Muscle layer of duodenum (tissue), 2 donors: ENCODE results near the gene RFX7.
A peak's percentile ranks its signal among the peaks of the same experiment; 100 is the strongest.
"Not testable (repeated sequence)": the region's sequence is repeated elsewhere in the genome, so short reads cannot be mapped to it uniquely, and the experiment has no call there.

Experiments used
- H3K27ac ChIP-seq: one replicate; pipeline ENCODE4 v1.7.0; 2013; ENCODE audit warnings: mild to moderate bottlenecking, low read length
- H3K27me3 ChIP-seq: one replicate; pipeline ENCODE4 v1.7.0; 2013; ENCODE audit warnings: low read depth, mild to moderate bottlenecking, control low read depth, low read length
- H3K36me3 ChIP-seq, 2 donors: one replicate each; pipeline ENCODE4 v1.7.0; 2013; ENCODE audit warnings: low read length in 2 of 2, control low read depth in 1 of 2, mild to moderate bottlenecking in 1 of 2; ENCODE audit not compliant: insufficient read depth in 2 of 2, control insufficient read depth in 1 of 2
- H3K4me1 ChIP-seq, 2 donors: one replicate each; pipeline ENCODE4 v1.7.0; 2013; ENCODE audit warnings: low read length in 2 of 2, mild to moderate bottlenecking in 2 of 2, control low read depth in 1 of 2, moderate library complexity in 1 of 2; ENCODE audit not compliant: insufficient read depth in 2 of 2, control insufficient read depth in 1 of 2
- H3K4me3 ChIP-seq, 2 donors: one replicate each; pipeline ENCODE4 v1.7.0; 2013; ENCODE audit warnings: low read length in 2 of 2, low read depth in 1 of 2, mild to moderate bottlenecking in 1 of 2
- H3K9me3 ChIP-seq, 2 donors: one replicate each; pipeline ENCODE4 v1.7.0; 2013; ENCODE audit warnings: low read length in 2 of 2, control low read depth in 1 of 2, mild to moderate bottlenecking in 1 of 2; ENCODE audit not compliant: control insufficient read depth in 1 of 2
- donor health status: healthy.

RFX7 gene

GRCh38 chr15:56243163-56244037, at the start of gene RFX7:
TSS of gene RFX7 (minus strand) at chr15:56243879. CDS start at chr15:56243285, 594 bp downstream.
- H3K27ac ChIP-seq, result peak within 1 kb of the TSS; percentile 61
- H3K9me3 ChIP-seq, result no peaks in the 10 kb centered on the region
- no peaks in the 10 kb centered on the region for H3K27me3 ChIP-seq
- peaks cover 13 to 25% of the 10 kb centered on the region in 2 donors for H3K4me1 ChIP-seq
- no peaks in the 10 kb centered on the region for H3K36me3 ChIP-seq
- peak within 1 kb of the TSS; percentile 74 to 78 for H3K4me3 ChIP-seq

GRCh38 chr15:56292546-56293316, 49.1 kb upstream of the RFX7 start:
- Histone ChIP-seq H3K27me3 (no peaks in the 10 kb centered on the region), H3K36me3 (no peaks in the 10 kb centered on the region), H3K4me1 (no peaks in the 10 kb centered on the region), H3K27ac (no peak overlapping the region), H3K4me3 (no peak overlapping the region), H3K9me3 (peaks cover 0 to 15% of the 10 kb centered on the region in 2 donors)

- Histone ChIP-seq H3K4me3 (no peak overlapping the region), H3K4me1 (no peaks in the 10 kb centered on the region), H3K9me3 (peaks cover 0 to 15% of the 10 kb centered on the region in 2 donors), H3K36me3 (no peaks in the 10 kb centered on the region), H3K27me3 (no peaks in the 10 kb centered on the region), H3K27ac (no peak overlapping the region)
Observed at GRCh38 chr15:56291741-56292140, 48.1 kb upstream of the RFX7 start.

GRCh38 chr15:56286213-56286612, 42.5 kb upstream of the RFX7 start:
- Histone ChIP-seq H3K4me1 (no peaks in the 10 kb centered on the region), H3K4me3 (no peak overlapping the region), H3K9me3 (peaks cover 0 to 15% of the 10 kb centered on the region in 2 donors)

GRCh38 chr15:56281145-56281544, 37.5 kb upstream of the RFX7 start:
- Histone ChIP-seq H3K4me1 (no peaks in the 10 kb centered on the region), H3K4me3 (no peak overlapping the region), H3K27ac (no peak overlapping the region), H3K9me3 (no peaks in the 10 kb centered on the region), H3K27me3 (no peaks in the 10 kb centered on the region), H3K36me3 (no peaks in the 10 kb centered on the region)

More at GRCh38 chr15:56286213-56286612, 42.5 kb upstream of the RFX7 start:
- Histone ChIP-seq H3K36me3 (no peaks in the 10 kb centered on the region), H3K27me3 (no peaks in the 10 kb centered on the region), H3K27ac (no peak overlapping the region)

- Histone ChIP-seq H3K9me3 (peaks cover 0 to 8% of the 10 kb centered on the region in 2 donors), H3K4me3 (no peak overlapping the region), H3K27me3 (no peaks in the 10 kb centered on the region), H3K27ac (no peak overlapping the region), H3K36me3 (no peaks in the 10 kb centered on the region), H3K4me1 (no peaks in the 10 kb centered on the region)
Observed at GRCh38 chr15:56273724-56274123, 30.0 kb upstream of the RFX7 start.

- H3K9me3 ChIP-seq, result peaks cover 0 to 8% of the 10 kb centered on the region in 2 donors
- no peak overlapping the region for H3K27ac ChIP-seq
- no peak overlapping the region for H3K4me3 ChIP-seq
- H3K36me3 ChIP-seq, result no peaks in the 10 kb centered on the region
- H3K27me3 ChIP-seq, result no peaks in the 10 kb centered on the region
- H3K4me1 ChIP-seq, result no peaks in the 10 kb centered on the region
Observed at GRCh38 chr15:56272454-56272853, 28.8 kb upstream of the RFX7 start.

- not testable (repeated sequence) for H3K4me3 ChIP-seq
Observed at GRCh38 chr15:56266465-56266864, 22.8 kb upstream of the RFX7 start.

GRCh38 chr15:56261854-56262509, 18.3 kb upstream of the RFX7 start:
- no peaks in the 10 kb centered on the region for H3K4me1 ChIP-seq
- no peaks in the 10 kb centered on the region for H3K27me3 ChIP-seq
- H3K9me3 ChIP-seq, result peaks cover 5% of the 10 kb centered on the region in 2 donors
- H3K36me3 ChIP-seq, result no peaks in the 10 kb centered on the region
- no peak overlapping the region for H3K27ac ChIP-seq
- H3K4me3 ChIP-seq, result no peak overlapping the region

More at GRCh38 chr15:56266465-56266864, 22.8 kb upstream of the RFX7 start:
- not testable (repeated sequence) for H3K9me3 ChIP-seq, H3K27me3 ChIP-seq, H3K4me1 ChIP-seq, H3K36me3 ChIP-seq, H3K27ac ChIP-seq

- not testable (repeated sequence) for H3K4me1 ChIP-seq, H3K27ac ChIP-seq, H3K27me3 ChIP-seq, H3K9me3 ChIP-seq, H3K4me3 ChIP-seq, H3K36me3 ChIP-seq
Observed at GRCh38 chr15:56257306-56257705, 13.6 kb upstream of the RFX7 start.

GRCh38 chr15:56254265-56254664, 10.6 kb upstream of the RFX7 start:
- no peaks in the 10 kb centered on the region for H3K27me3 ChIP-seq
- H3K4me1 ChIP-seq, result no peaks in the 10 kb centered on the region
- H3K9me3 ChIP-seq, result peaks cover 0 to 3% of the 10 kb centered on the region in 2 donors
- H3K27ac ChIP-seq, result no peak overlapping the region
- no peak overlapping the region for H3K4me3 ChIP-seq
- H3K36me3 ChIP-seq, result no peaks in the 10 kb centered on the region
